NCI-H345 treated with DMSO at 0.1 percent for 48 hours (cell line): ENCODE measurements around the gene COL5A1.

Experiments used
- DNase-seq: peaks from one replicate; lab custom pipeline; 2025; ENCODE audit not compliant: unreplicated experiment; lab: John Stamatoyannopoulos, UW

The COL5A1 gene

GRCh38 chr9:134809826-134810225, 168.2 kb downstream of the COL5A1 start:
- no peak for DNase-seq

GRCh38 chr9:134811079-134811672, 169.6 kb downstream of the COL5A1 start:
- no peak for DNase-seq

- DNase-seq, result no peak
These were observed 170.2 kb downstream of the COL5A1 start for GRCh38 chr9:134811673-134812342.

DNA sequence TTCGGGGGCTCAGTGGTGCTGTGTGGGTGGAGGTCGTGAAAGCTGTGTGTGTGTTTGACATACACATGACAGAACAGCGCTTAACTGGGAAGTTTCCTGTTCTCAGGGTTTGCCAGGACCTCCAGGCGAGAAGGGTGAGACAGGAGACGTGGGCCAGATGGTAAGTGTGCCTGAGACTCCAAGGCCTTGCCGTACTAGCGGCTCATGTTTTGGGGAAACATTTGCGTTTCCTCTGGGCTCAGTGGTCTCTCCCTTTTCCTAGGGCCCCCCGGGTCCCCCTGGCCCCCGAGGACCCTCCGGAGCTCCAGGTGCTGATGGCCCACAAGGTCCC, 170.7 kb downstream of the COL5A1 start:
- DNase-seq, result no peak

DNA sequence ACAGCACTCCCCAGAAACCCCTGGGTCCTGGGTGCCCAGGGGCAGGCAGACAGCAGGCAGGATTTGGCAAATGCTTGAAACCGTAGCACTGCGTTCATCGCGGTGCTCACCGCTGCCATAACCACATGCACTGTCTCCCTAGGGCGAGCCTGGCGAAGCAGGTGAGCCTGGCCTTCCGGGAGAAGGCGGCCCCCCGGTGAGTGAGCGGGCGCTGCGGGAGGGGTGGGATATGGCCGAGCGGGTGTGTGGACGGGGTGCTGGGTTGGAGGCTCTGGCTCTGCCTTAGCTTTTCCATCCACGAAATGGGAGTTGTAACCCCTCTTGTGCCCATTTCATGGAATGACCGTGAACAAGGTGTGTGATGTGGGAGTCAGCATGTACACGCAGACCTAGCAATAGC, 172.2 kb downstream of the COL5A1 start:
- no peak for DNase-seq

DNA sequence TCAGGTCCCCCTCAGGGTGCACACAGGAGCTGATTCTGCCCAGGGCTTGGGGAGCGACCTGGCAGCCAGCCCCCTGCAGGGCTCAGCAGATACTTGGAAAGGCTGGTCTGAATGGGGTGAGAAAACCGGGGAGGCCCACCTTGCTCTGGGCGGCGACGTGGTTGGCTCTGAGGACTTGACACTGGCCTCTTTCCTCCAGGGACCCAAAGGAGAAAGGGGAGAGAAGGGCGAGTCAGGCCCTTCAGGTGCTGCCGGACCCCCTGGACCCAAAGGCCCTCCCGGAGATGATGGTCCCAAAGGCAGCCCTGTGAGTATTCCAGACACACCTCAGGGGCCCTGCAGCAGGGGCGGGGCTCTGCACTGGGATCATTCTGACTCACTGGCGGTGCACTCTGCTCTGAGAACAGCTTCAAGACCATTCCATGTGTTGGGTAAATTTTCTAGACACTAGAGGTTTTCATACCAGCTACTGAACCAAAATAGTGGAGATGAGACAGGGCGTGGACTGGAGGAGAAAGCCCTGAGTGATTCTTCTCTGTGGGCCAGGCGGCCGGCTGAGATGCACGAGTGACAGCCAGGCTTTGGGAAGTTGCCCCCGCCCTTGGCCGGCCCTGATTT, 173.1 kb downstream of the COL5A1 start:
- DNase-seq, result no peak

- no peak for DNase-seq
These were observed 174.0 kb downstream of the COL5A1 start for GRCh38 chr9:134815435-134816214.

GRCh38 chr9:134816264-134816663, 174.7 kb downstream of the COL5A1 start:
- DNase-seq, result no peak

- DNase-seq, result no peak
These were observed 176.5 kb downstream of the COL5A1 start for GRCh38 chr9:134818000-134818568.

DNA sequence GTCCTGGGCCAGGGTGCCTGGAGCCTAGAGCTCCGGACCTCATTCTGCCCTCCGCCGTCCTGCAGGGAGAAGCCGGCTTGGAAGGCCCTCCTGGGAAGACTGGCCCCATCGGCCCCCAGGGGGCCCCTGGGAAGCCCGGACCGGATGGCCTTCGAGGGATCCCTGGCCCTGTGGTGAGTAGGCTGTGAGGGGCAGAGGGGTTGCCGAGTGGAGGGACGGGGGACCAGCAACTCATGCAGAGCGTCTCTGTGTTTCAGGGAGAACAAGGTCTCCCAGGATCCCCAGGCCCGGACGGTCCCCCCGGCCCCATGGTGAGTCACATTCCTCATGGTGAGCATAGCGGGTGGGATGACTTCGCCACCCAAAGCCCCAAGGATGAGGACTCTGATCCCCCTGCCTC, 177.0 kb downstream of the COL5A1 start:
- DNase-seq, result no peak

DNA sequence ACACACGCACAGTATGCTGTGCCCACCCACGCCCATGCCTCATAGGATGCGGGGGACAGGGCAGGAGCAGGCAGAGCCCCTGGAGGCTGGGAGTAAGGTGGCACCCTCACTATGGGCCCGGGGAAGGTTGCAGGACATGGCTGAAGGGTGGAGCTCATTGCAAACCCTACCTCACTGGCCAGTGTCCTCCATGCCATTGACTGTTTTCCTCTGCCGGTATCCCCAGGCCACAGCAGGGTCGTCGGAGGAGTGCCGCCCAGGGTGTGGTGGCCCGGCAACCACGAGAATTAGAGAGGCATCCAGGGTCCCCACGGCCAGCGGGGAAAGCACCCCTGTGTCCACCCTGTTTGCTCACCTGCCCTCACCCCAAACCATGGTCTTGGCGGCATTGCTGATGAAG, 179.3 kb downstream of the COL5A1 start:
- no peak for DNase-seq

- DNase-seq, result no peak
These were observed 180.9 kb downstream of the COL5A1 start for GRCh38 chr9:134822541-134822940.

- no peak for DNase-seq
These were observed 182.0 kb downstream of the COL5A1 start for GRCh38 chr9:134823623-134824022.

DNA sequence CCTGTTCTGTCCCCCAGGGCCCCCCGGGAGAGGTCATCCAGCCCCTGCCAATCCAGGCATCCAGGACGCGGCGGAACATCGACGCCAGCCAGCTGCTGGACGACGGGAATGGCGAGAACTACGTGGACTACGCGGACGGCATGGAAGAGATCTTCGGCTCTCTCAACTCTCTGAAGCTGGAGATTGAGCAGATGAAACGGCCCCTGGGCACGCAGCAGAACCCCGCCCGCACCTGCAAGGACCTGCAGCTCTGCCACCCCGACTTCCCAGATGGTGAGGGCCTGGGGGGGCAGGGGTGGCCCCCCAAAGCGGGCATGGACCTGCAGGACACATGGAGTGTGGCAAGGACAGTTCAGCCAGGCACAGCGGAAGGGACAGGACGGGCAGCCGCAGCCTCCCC, 183.0 kb downstream of the COL5A1 start:
- no peak for DNase-seq

DNA sequence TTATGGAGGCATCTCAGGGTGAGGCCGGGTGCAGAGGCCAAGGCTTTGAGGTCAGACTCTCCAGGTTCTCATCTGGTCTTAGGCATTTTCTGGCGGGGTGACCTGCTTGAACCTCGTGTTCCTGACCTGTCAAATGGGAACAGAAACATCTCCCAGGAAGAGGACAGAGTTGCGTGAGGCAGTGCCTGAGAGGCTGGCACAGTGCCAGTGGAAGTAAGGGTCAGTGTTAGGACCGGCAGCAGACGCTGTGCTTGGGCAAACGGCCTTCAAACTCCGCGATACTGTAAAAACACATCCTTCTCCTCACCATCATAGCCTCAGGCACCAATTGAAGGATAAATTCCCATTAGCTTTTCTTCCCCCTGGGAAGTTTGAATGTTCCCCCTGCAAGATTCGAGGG, 183.4 kb downstream of the COL5A1 start:
- DNase-seq, result no peak

GRCh38 chr9:134826336-134827285, 185.0 kb downstream of the COL5A1 start:
- DNase-seq, result no peak

DNA sequence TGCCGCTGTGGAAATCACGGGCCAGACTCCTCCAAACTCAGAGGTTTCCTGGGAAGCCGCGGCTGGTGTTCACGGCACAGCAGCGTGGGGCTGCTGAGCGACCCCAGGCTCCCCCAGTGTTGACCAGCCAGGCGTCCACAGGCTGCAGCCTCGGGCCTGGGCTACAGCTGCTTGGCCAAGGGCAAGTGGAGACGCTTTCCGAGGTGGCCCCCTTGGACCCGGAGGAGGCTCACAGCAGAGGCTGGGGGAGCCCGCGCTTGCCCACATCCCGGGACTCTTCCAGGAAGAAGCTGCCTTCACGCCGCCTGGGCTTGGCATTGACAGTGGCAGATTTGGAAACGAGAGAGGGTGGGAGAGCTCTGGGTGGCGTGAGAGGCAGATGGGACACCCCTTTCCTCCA, 186.0 kb downstream of the COL5A1 start:
- DNase-seq, result no peak

GRCh38 chr9:134827993-134828392, 186.4 kb downstream of the COL5A1 start:
- no peak for DNase-seq

GRCh38 chr9:134828892-134829291, 187.3 kb downstream of the COL5A1 start:
- no peak for DNase-seq

GRCh38 chr9:134829356-134829937, 187.8 kb downstream of the COL5A1 start:
- DNase-seq, result no peak
